ENCODE results near the gene PDCD1LG2.

The PDCD1LG2 gene

GRCh38 chr9:5559659-5560058 is 49.3 kb downstream of the PDCD1LG2 start:
- TF ChIP-seq CTCF (IDR thresholded peaks at IDR 0.05; ENCODE audit: low read depth, low read length, poor library complexity, severe bottlenecking) = no peak
- no peak for TF ChIP-seq EZH2phosphoT487 (IDR thresholded peaks at IDR 0.05; ENCODE audit: borderline replicate concordance, low read length)
- H3K79me2 ChIP-seq (ENCODE audit: control insufficient read depth, low read length) = no peaks in the 10 kb centered on the region
- H3K27me3 ChIP-seq (ENCODE audit: control insufficient read depth, low read length) = no peaks in the 10 kb centered on the region
- no peaks in the 10 kb centered on the region for H3K36me3 ChIP-seq (ENCODE audit: control insufficient read depth, low read length)
- no peaks in the 10 kb centered on the region for H3F3A ChIP-seq (ENCODE audit: control insufficient read depth, insufficient read depth)
- H3K9me2 ChIP-seq (replicated peaks; ENCODE audit: control insufficient read depth, low read length) = no peaks in the 10 kb centered on the region
- no peak overlapping the region for H3K4me3 ChIP-seq (ENCODE audit: low read length)
- no peak overlapping the region for H3K4me2 ChIP-seq (ENCODE audit: low read length)
- H3K9me3 ChIP-seq (ENCODE audit: control insufficient read depth, insufficient read depth, low read length) = no peaks in the 10 kb centered on the region
- H4K20me1 ChIP-seq (ENCODE audit: control insufficient read depth, insufficient read depth, low read depth, low read length) = no peaks in the 10 kb centered on the region
- peaks cover 2% of the 10 kb centered on the region for H3K4me1 ChIP-seq (ENCODE audit: control insufficient read depth, low read length)
- no peak overlapping the region for H3K27ac ChIP-seq (ENCODE audit: low read depth, low read length)

DNA sequence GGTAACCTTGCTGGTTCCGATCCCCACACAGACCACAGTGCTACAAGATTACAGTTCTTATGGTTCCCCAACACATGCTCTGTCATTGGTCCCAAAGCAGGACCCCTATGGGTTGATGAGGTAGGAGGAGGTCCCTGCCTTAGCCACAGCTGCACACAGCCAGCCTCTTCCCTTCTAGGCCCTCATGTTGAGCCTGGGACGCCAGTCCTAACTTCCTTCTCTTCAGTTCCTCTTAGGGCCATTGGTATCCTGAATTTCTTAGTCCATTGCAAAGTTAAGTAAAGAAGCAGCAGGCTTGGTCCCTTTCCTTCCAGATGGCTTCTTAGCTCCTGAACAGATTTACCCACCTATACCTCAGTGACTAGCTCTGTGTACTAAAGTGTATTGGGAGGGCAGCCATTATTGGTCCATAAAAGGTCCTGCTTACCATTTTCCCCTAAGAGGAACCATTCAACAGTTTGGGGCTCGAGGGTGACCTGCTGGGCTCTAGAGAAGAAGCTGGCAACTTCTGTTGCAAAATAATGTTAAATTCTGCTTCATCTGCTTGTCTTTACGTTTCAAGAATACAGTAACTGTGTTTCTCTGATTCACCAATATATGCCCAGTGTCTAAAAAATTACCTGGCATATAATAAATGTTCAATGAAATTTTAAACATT is 50.2 kb downstream of the PDCD1LG2 start:
- Histone ChIP-seq H3K9me3 (ENCODE audit: control insufficient read depth, insufficient read depth, low read length) (no peaks in the 10 kb centered on the region), H3K27me3 (ENCODE audit: control insufficient read depth, low read length) (no peaks in the 10 kb centered on the region), H3K9me2 (replicated peaks; ENCODE audit: control insufficient read depth, low read length) (no peaks in the 10 kb centered on the region), H3K4me1 (ENCODE audit: control insufficient read depth, low read length) (no peaks in the 10 kb centered on the region), H3K27ac (ENCODE audit: low read depth, low read length) (no peak overlapping the region), H4K20me1 (ENCODE audit: control insufficient read depth, insufficient read depth, low read depth, low read length) (no peaks in the 10 kb centered on the region), H3K36me3 (ENCODE audit: control insufficient read depth, low read length) (no peaks in the 10 kb centered on the region), H3K4me2 (ENCODE audit: low read length) (no peak overlapping the region), H3K79me2 (ENCODE audit: control insufficient read depth, low read length) (no peaks in the 10 kb centered on the region), H3F3A (ENCODE audit: control insufficient read depth, insufficient read depth) (no peaks in the 10 kb centered on the region), H3K4me3 (ENCODE audit: low read length) (no peak overlapping the region)
- TF ChIP-seq CTCF (IDR thresholded peaks at IDR 0.05; ENCODE audit: low read depth, low read length, poor library complexity, severe bottlenecking) (no peak), EZH2phosphoT487 (IDR thresholded peaks at IDR 0.05; ENCODE audit: borderline replicate concordance, low read length) (no peak)

- Histone ChIP-seq H4K20me1 (ENCODE audit: control insufficient read depth, insufficient read depth, low read depth, low read length) (no peaks in the 10 kb centered on the region), H3K9me3 (ENCODE audit: control insufficient read depth, insufficient read depth, low read length) (no peaks in the 10 kb centered on the region), H3K4me1 (ENCODE audit: control insufficient read depth, low read length) (peaks cover 7% of the 10 kb centered on the region), H3F3A (ENCODE audit: control insufficient read depth, insufficient read depth) (no peaks in the 10 kb centered on the region), H3K36me3 (ENCODE audit: control insufficient read depth, low read length) (no peaks in the 10 kb centered on the region), H3K27ac (ENCODE audit: low read depth, low read length) (no peak overlapping the region), H3K9me2 (replicated peaks; ENCODE audit: control insufficient read depth, low read length) (no peaks in the 10 kb centered on the region), H3K79me2 (ENCODE audit: control insufficient read depth, low read length) (no peaks in the 10 kb centered on the region), H3K27me3 (ENCODE audit: control insufficient read depth, low read length) (no peaks in the 10 kb centered on the region), H3K4me3 (ENCODE audit: low read length) (no peak overlapping the region), H3K4me2 (ENCODE audit: low read length) (no peak overlapping the region)
- TF ChIP-seq CTCF (IDR thresholded peaks at IDR 0.05; ENCODE audit: low read depth, low read length, poor library complexity, severe bottlenecking) (no peak), EZH2phosphoT487 (IDR thresholded peaks at IDR 0.05; ENCODE audit: borderline replicate concordance, low read length) (no peak)
These were observed 51.6 kb downstream of the PDCD1LG2 start for GRCh38 chr9:5561828-5562488.
